ENCODE results near the gene ACD. TPM values are rescaled to one million over a fixed set of nuclear protein-coding genes. Genes with fewer than 3 reads are reported as not detected.
"Not testable (repeated sequence)": the region's sequence is repeated elsewhere in the genome, so short reads cannot be mapped to it uniquely, and the experiment has no call there.

ACD gene
- total RNA-seq, 1 experiment from 2014 or later, result 41.3 TPM

GRCh38 chr16:67697422-67698185 is 37.5 kb upstream of the ACD start:
- no peak for TF ChIP-seq KAT7 (CRISPR knock-in tag; IDR thresholded peaks at IDR 0.05; ENCODE audit: borderline replicate concordance)
- TF ChIP-seq ERG (CRISPR knock-in tag; IDR thresholded peaks at IDR 0.05), result no peak
- no peak for TF ChIP-seq ZBTB43 (CRISPR knock-in tag; IDR thresholded peaks at IDR 0.05)
- no peak for TF ChIP-seq AR (CRISPR knock-in tag; IDR thresholded peaks at IDR 0.05)
- TF ChIP-seq ATF3 (CRISPR knock-in tag; conservative IDR thresholded peaks at IDR 0.05), result no peak
- TF ChIP-seq ETV6 (CRISPR knock-in tag; IDR thresholded peaks at IDR 0.05), result no peak
- TF ChIP-seq PRRX2 (CRISPR knock-in tag; IDR thresholded peaks at IDR 0.05), result no peak
- TF ChIP-seq CREB1 (CRISPR knock-in tag; IDR thresholded peaks at IDR 0.05), result no peak
- no peak for TF ChIP-seq IRF2 (CRISPR knock-in tag; IDR thresholded peaks at IDR 0.05; ENCODE audit: borderline replicate concordance, low read depth)
- no peak for TF ChIP-seq NFYB (CRISPR knock-in tag; conservative IDR thresholded peaks at IDR 0.05; ENCODE audit: low read depth)
- TF ChIP-seq SMAD3 (CRISPR knock-in tag; IDR thresholded peaks at IDR 0.05; ENCODE audit: borderline replicate concordance), result no peak
- no peak for TF ChIP-seq HMGA2 (CRISPR knock-in tag; IDR thresholded peaks at IDR 0.05)
- no peak for TF ChIP-seq TEAD4 (CRISPR knock-in tag; IDR thresholded peaks at IDR 0.05)
- no peak for TF ChIP-seq ZSCAN18 (CRISPR knock-in tag; IDR thresholded peaks at IDR 0.05)
- TF ChIP-seq TP53 (CRISPR knock-in tag; IDR thresholded peaks at IDR 0.05), result no peak
- Mint-ChIP-seq H3K27ac (0 out of 2 replicates have a peak overlapping the region, but pooled peaks have one; percentile 26), H3K27me3 (ENCODE audit: low read depth) (no peaks in the 10 kb centered on the region), H3K4me1 (no peaks in the 10 kb centered on the region), H3K36me3 (peaks cover 6% of the 10 kb centered on the region; the same call in 1 of the 2 replicates), H3K4me3 (no peak overlapping the region), H3K9me3 (no peaks in the 10 kb centered on the region)
- DNase-seq (ENCODE audit: low spot score), result no peak
- ChIA-PET POLR2A (no interaction called here), CTCF (no interaction called here)
- no peak for ATAC-seq

- no peaks in the 10 kb centered on the region for H3K4me1 Mint-ChIP-seq
- H3K36me3 Mint-ChIP-seq, result peaks cover 6% of the 10 kb centered on the region; the same call in 1 of the 2 replicates
- H3K9me3 Mint-ChIP-seq, result no peaks in the 10 kb centered on the region
- ATAC-seq (no peak), DNase-seq (ENCODE audit: low spot score) (no peak)
- TF ChIP-seq ZNF281 (CRISPR knock-in tag; IDR thresholded peaks at IDR 0.05), result no peak
- no peak for TF ChIP-seq NFE2L1 (CRISPR knock-in tag; IDR thresholded peaks at IDR 0.05)
- no peak for TF ChIP-seq CTCF (IDR thresholded peaks at IDR 0.05)
- no peak overlapping the region; the same call in 1 of the 2 replicates for H3K27ac Mint-ChIP-seq
- CTCF ChIA-PET, result interaction anchor here (0.6 to 0.9 kb wide), 2 partner anchors 27 to 799 kb away, joined by 3 to 5 read pairs; no protein-coding TSS in a partner anchor
- POLR2A ChIA-PET, result interaction anchor here (0.6 kb wide), 2 partner anchors 18 to 25 kb away, joined by 3 to 4 read pairs; no protein-coding TSS in a partner anchor
- H3K4me3 Mint-ChIP-seq, result no peak overlapping the region
- no peaks in the 10 kb centered on the region for H3K27me3 Mint-ChIP-seq (ENCODE audit: low read depth)
Measured at GRCh38 chr16:67694611-67695010, 34.6 kb upstream of the ACD start.

- ChIA-PET CTCF (interaction anchor here (1.8 kb wide), 1 partner anchor 123 kb away, joined by 7 read pairs; no protein-coding TSS in a partner anchor), POLR2A (interaction anchor here (0.7 kb wide), 1 partner anchor 112 kb away, joined by 3 read pairs; no protein-coding TSS in a partner anchor)
- not testable (repeated sequence) for H3K27me3 Mint-ChIP-seq (ENCODE audit: low read depth); H3K4me3 Mint-ChIP-seq; ATAC-seq; DNase-seq (ENCODE audit: low spot score); H3K4me1 Mint-ChIP-seq; H3K9me3 Mint-ChIP-seq; H3K27ac Mint-ChIP-seq; H3K36me3 Mint-ChIP-seq
Measured at GRCh38 chr16:67693517-67694285, 33.6 kb upstream of the ACD start.

All from WTC11 (cell line).